ENCODE results near the gene F5. TPM values are rescaled to one million over a fixed set of nuclear protein-coding genes. Genes with fewer than 3 reads are reported as not detected.

Gene F5
- total RNA-seq, 1 experiment from 2014 or later: 0.37 TPM

GRCh38 chr1:169509354-169509753, 76.9 kb downstream of the F5 start:
- intact Hi-C loops (cut with micrococcal nuclease): no loop called here
- no peaks in the 10 kb centered on the region for H3K27me3 ChIP-seq (ENCODE audit: insufficient read depth, low read length)
- H3K4me3 ChIP-seq (replicated peaks in 1 of 2; ENCODE audit: low read depth in 1 of 2, low read length in 2 of 2): no peak overlapping the region
- no peaks in the 10 kb centered on the region for H3K79me2 ChIP-seq (ENCODE audit: insufficient read depth, low read length)
- no peak overlapping the region for H2AFZ ChIP-seq (ENCODE audit: low read depth, low read length, poor library complexity, severe bottlenecking)
- ChIA-PET RAD21 (ENCODE audit: low non-redundant PET in 1 of 2, low total read pairs in 2 of 2, uncharacterized antibody in 2 of 2, unreplicated experiment in 2 of 2) (no interaction called here), CTCF (no interaction called here), POLR2A (no interaction called here)
- no peak overlapping the region for H3K27ac ChIP-seq (ENCODE audit: low read depth, low read length)
- no peaks in the 10 kb centered on the region for H3K9me2 ChIP-seq (ENCODE audit: insufficient read depth)
- peaks cover 0 to 9% of the 10 kb centered on the region in 2 experiments; a peak in 2 of 4 replicates for H3K4me1 ChIP-seq (ENCODE audit: control insufficient read depth in 1 of 2, insufficient read depth in 2 of 2, low read length in 2 of 2)
- no peak overlapping the region for H3K9ac ChIP-seq (ENCODE audit: low read length)
- no peaks in the 10 kb centered on the region for H4K20me1 ChIP-seq (ENCODE audit: insufficient read depth)
- H3K9me3 ChIP-seq (ENCODE audit: control insufficient read depth in 1 of 2, insufficient read depth in 1 of 2, low read depth in 1 of 2, low read length in 2 of 2): no peaks in the 10 kb centered on the region
- no peaks in the 10 kb centered on the region for H3K36me3 ChIP-seq (ENCODE audit: control insufficient read depth in 1 of 2, insufficient read depth in 2 of 2, low read length in 2 of 2)
- no TSS peak for BruUV-seq (replicated peaks)
- TF ChIP-seq ZFX (IDR thresholded peaks at IDR 0.05) (no peak), POLR2A (IDR thresholded peaks at IDR 0.05; ENCODE audit: borderline replicate concordance, extremely low read depth, insufficient read depth, insufficient read length) (no peak), YY1 (IDR thresholded peaks at IDR 0.05; ENCODE audit: extremely low read depth, insufficient replicate concordance, low read depth, low read length) (no peak), EZH2phosphoT487 (IDR thresholded peaks at IDR 0.05; ENCODE audit: borderline replicate concordance) (no peak)
- DNase-seq (ENCODE audit: low read depth, low spot score) (no peak), ATAC-seq (no peak)
- H3K4me2 ChIP-seq (ENCODE audit: low read length): no peak overlapping the region

GRCh38 chr1:169508432-169509338, 77.6 kb downstream of the F5 start:
- no peak overlapping the region for H2AFZ ChIP-seq (ENCODE audit: low read depth, low read length, poor library complexity, severe bottlenecking)
- intact Hi-C loops (cut with micrococcal nuclease): no loop called here
- no peak overlapping the region for H3K4me3 ChIP-seq (replicated peaks in 1 of 2; ENCODE audit: low read depth in 1 of 2, low read length in 2 of 2)
- CTCF ChIA-PET: no interaction called here
- no peaks in the 10 kb centered on the region for H4K20me1 ChIP-seq (ENCODE audit: insufficient read depth)
- H3K9me2 ChIP-seq (ENCODE audit: insufficient read depth): no peaks in the 10 kb centered on the region
- H3K36me3 ChIP-seq (ENCODE audit: control insufficient read depth in 1 of 2, insufficient read depth in 2 of 2, low read length in 2 of 2): no peaks in the 10 kb centered on the region
- H3K27ac ChIP-seq (ENCODE audit: low read depth, low read length): no peak overlapping the region
- H3K4me1 ChIP-seq (ENCODE audit: control insufficient read depth in 1 of 2, insufficient read depth in 2 of 2, low read length in 2 of 2): peaks cover 0 to 9% of the 10 kb centered on the region in 2 experiments; a peak in 2 of 4 replicates
- H3K9ac ChIP-seq (ENCODE audit: low read length): no peak overlapping the region
- ATAC-seq (no peak), DNase-seq (ENCODE audit: low read depth, low spot score) (no peak)
- no peaks in the 10 kb centered on the region for H3K27me3 ChIP-seq (ENCODE audit: insufficient read depth, low read length)
- POLR2A ChIA-PET: interaction anchor here (1.0 kb wide), 1 partner anchor 22 kb away, joined by 3 read pairs; the partner anchor contains the start of gene SLC19A2
- no peaks in the 10 kb centered on the region for H3K9me3 ChIP-seq (ENCODE audit: control insufficient read depth in 1 of 2, insufficient read depth in 1 of 2, low read depth in 1 of 2, low read length in 2 of 2)
- RAD21 ChIA-PET (ENCODE audit: low non-redundant PET in 1 of 2, low total read pairs in 2 of 2, uncharacterized antibody in 2 of 2, unreplicated experiment in 2 of 2): no interaction called here
- no peaks in the 10 kb centered on the region for H3K79me2 ChIP-seq (ENCODE audit: insufficient read depth, low read length)
- no TSS peak for BruUV-seq (replicated peaks)
- H3K4me2 ChIP-seq (ENCODE audit: low read length): no peak overlapping the region
- no peak for TF ChIP-seq ELF1 (IDR thresholded peaks at IDR 0.05; ENCODE audit: borderline replicate concordance, low read depth)
- TF ChIP-seq ZFX (IDR thresholded peaks at IDR 0.05): no peak
- no peak for TF ChIP-seq SP1 (IDR thresholded peaks at IDR 0.05; ENCODE audit: low read depth)
- no peak for TF ChIP-seq EZH2phosphoT487 (IDR thresholded peaks at IDR 0.05; ENCODE audit: borderline replicate concordance)
- TF ChIP-seq, protein P1, sequence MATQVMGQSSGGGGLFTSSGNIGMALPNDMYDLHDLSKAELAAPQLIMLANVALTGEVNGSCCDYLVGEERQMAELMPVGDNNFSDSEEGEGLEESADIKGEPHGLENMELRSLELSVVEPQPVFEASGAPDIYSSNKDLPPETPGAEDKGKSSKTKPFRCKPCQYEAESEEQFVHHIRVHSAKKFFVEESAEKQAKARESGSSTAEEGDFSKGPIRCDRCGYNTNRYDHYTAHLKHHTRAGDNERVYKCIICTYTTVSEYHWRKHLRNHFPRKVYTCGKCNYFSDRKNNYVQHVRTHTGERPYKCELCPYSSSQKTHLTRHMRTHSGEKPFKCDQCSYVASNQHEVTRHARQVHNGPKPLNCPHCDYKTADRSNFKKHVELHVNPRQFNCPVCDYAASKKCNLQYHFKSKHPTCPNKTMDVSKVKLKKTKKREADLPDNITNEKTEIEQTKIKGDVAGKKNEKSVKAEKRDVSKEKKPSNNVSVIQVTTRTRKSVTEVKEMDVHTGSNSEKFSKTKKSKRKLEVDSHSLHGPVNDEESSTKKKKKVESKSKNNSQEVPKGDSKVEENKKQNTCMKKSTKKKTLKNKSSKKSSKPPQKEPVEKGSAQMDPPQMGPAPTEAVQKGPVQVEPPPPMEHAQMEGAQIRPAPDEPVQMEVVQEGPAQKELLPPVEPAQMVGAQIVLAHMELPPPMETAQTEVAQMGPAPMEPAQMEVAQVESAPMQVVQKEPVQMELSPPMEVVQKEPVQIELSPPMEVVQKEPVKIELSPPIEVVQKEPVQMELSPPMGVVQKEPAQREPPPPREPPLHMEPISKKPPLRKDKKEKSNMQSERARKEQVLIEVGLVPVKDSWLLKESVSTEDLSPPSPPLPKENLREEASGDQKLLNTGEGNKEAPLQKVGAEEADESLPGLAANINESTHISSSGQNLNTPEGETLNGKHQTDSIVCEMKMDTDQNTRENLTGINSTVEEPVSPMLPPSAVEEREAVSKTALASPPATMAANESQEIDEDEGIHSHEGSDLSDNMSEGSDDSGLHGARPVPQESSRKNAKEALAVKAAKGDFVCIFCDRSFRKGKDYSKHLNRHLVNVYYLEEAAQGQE (IDR thresholded peaks at IDR 0.05; ENCODE audit: low read depth): no peak
- TF ChIP-seq CBX3 (IDR thresholded peaks at IDR 0.05; ENCODE audit: low read depth): no peak
- TF ChIP-seq, protein P2, sequence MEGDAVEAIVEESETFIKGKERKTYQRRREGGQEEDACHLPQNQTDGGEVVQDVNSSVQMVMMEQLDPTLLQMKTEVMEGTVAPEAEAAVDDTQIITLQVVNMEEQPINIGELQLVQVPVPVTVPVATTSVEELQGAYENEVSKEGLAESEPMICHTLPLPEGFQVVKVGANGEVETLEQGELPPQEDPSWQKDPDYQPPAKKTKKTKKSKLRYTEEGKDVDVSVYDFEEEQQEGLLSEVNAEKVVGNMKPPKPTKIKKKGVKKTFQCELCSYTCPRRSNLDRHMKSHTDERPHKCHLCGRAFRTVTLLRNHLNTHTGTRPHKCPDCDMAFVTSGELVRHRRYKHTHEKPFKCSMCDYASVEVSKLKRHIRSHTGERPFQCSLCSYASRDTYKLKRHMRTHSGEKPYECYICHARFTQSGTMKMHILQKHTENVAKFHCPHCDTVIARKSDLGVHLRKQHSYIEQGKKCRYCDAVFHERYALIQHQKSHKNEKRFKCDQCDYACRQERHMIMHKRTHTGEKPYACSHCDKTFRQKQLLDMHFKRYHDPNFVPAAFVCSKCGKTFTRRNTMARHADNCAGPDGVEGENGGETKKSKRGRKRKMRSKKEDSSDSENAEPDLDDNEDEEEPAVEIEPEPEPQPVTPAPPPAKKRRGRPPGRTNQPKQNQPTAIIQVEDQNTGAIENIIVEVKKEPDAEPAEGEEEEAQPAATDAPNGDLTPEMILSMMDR (IDR thresholded peaks at IDR 0.05 in 2 of 3, conservative IDR thresholded peaks at IDR 0.05 in 1 of 3; ENCODE audit: borderline replicate concordance in 1 of 3, insufficient read depth in 1 of 3, low read depth in 2 of 3, low read length in 2 of 3): no peak
- no peak for TF ChIP-seq RAD21 (IDR thresholded peaks at IDR 0.05; ENCODE audit: low read depth)
- TF ChIP-seq, protein P3, sequence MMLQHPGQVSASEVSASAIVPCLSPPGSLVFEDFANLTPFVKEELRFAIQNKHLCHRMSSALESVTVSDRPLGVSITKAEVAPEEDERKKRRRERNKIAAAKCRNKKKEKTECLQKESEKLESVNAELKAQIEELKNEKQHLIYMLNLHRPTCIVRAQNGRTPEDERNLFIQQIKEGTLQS (IDR thresholded peaks at IDR 0.05): no peak
- TF ChIP-seq POLR2A (IDR thresholded peaks at IDR 0.05; ENCODE audit: borderline replicate concordance, extremely low read depth, insufficient read depth, insufficient read length): no peak
- no peak for TF ChIP-seq MAX (IDR thresholded peaks at IDR 0.05)
- TF ChIP-seq EZH2 (IDR thresholded peaks at IDR 0.05): no peak
